HG03039 (cell line): ENCODE measurements around the gene SPATA2.

Experiments
- ATAC-seq: cut with Tn5 transposase; IDR thresholded peaks from one replicate; pipeline ENCODE4 v1.9.1; 2021; ENCODE audit warnings: mild to moderate bottlenecking, moderate library complexity; ENCODE audit not compliant: unreplicated experiment

SPATA2 gene

GRCh38 chr20:49936153-49937026 lies 21.1 kb upstream of the SPATA2 start, which contains the start of gene RNF114:
TSS of gene RNF114 (plus strand) at chr20:49936397. CDS start at chr20:49936413, 16 bp downstream.
- peak; percentile 63 for ATAC-seq

GRCh38 chr20:49935746-49936152 lies 20.4 kb upstream of the SPATA2 start:
- peak; percentile 8 for ATAC-seq

- ATAC-seq = no peak
Observed at GRCh38 chr20:49929142-49929494, 13.8 kb upstream of the SPATA2 start.

GRCh38 chr20:49928411-49929141 lies 13.2 kb upstream of the SPATA2 start:
- no peak for ATAC-seq

- ATAC-seq = no peak
Observed at GRCh38 chr20:49925901-49926454, 10.6 kb upstream of the SPATA2 start.

GRCh38 chr20:49924247-49924646 lies 8.9 kb upstream of the SPATA2 start:
- ATAC-seq = no peak

GRCh38 chr20:49919461-49919860 lies 4.1 kb upstream of the SPATA2 start:
- ATAC-seq = no peak

- ATAC-seq = no peak
Observed at GRCh38 chr20:49919009-49919408, 3.7 kb upstream of the SPATA2 start.

GRCh38 chr20:49918446-49918845 lies 3.1 kb upstream of the SPATA2 start:
- ATAC-seq = no peak

- no peak for ATAC-seq
Observed at GRCh38 chr20:49916146-49917002, 1.0 kb upstream of the SPATA2 start.

GRCh38 chr20:49915118-49915379 lies 280 bp downstream of the SPATA2 start:
- no peak for ATAC-seq

GRCh38 chr20:49914310-49915117 lies 815 bp downstream of the SPATA2 start:
- no peak for ATAC-seq

GRCh38 chr20:49913399-49914047 lies 1.8 kb downstream of the SPATA2 start:
- no peak for ATAC-seq

GRCh38 chr20:49910340-49910706 lies 5.0 kb downstream of the SPATA2 start:
- no peak for ATAC-seq

GRCh38 chr20:49909499-49910339 lies 5.6 kb downstream of the SPATA2 start:
- no peak for ATAC-seq

GRCh38 chr20:49908258-49908565 lies 7.1 kb downstream of the SPATA2 start:
- no peak for ATAC-seq

- ATAC-seq = no peak
Observed at GRCh38 chr20:49907405-49908257, 7.7 kb downstream of the SPATA2 start.

GRCh38 chr20:49906615-49907154 lies 8.6 kb downstream of the SPATA2 start:
- no peak for ATAC-seq
